GM12872 (cell line): Measurements from ENCODE around the gene ACSL4.

Source experiments
- TF ChIP-seq, protein P1 (sequence below): IDR thresholded peaks from 3 replicates; pipeline ENCODE4 v1.5.1; 2011; ENCODE audit warnings: low read depth, mild to moderate bottlenecking, low read length, moderate library complexity; ENCODE audit not compliant: insufficient read depth

ACSL4 gene

GRCh38 chrX:109773374-109773773 is 40.3 kb upstream of the ACSL4 start:
- TF ChIP-seq, protein P1, sequence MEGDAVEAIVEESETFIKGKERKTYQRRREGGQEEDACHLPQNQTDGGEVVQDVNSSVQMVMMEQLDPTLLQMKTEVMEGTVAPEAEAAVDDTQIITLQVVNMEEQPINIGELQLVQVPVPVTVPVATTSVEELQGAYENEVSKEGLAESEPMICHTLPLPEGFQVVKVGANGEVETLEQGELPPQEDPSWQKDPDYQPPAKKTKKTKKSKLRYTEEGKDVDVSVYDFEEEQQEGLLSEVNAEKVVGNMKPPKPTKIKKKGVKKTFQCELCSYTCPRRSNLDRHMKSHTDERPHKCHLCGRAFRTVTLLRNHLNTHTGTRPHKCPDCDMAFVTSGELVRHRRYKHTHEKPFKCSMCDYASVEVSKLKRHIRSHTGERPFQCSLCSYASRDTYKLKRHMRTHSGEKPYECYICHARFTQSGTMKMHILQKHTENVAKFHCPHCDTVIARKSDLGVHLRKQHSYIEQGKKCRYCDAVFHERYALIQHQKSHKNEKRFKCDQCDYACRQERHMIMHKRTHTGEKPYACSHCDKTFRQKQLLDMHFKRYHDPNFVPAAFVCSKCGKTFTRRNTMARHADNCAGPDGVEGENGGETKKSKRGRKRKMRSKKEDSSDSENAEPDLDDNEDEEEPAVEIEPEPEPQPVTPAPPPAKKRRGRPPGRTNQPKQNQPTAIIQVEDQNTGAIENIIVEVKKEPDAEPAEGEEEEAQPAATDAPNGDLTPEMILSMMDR = no peak

- TF ChIP-seq, protein P1 = no peak
Measured at GRCh38 chrX:109770780-109771179, 37.7 kb upstream of the ACSL4 start.

DNA sequence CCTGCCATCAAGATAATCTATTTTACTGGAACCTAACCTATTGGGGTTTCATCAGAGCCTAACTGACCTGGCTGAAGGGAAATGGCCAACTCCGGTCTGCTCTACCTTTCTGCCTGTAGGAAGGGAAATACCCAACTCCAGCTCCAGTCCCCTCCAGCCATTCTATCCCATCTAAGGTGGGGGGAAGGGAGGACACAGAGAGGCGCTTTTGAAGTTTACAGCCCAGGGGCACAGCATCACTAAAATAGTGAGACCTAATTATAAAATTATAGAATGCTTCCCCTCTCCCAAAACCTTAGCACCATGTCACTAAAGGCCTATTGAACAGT is 27.8 kb upstream of the ACSL4 start:
- TF ChIP-seq, protein P1 = no peak

GRCh38 chrX:109760209-109760921 is 27.3 kb upstream of the ACSL4 start:
- TF ChIP-seq, protein P1 = no peak

DNA sequence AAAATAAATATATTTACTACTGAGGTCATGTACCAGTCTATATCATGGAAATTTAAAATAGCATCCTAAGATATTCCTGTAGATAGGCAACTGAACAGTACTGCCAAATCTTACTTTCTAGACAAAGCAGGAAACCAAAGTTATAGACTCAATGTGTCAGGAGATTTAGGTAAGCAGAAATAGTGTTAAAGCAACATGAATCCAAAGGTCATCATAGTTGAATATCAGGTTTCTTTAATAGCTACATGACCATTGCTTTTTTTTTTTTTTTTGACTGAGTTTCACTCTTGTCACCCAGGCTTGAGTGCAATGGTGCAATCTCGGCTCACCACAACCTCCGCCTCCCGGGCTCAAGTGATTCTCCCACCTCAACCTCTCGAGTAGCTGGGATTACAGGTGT is 20.2 kb upstream of the ACSL4 start:
- TF ChIP-seq, protein P1 = no peak

GRCh38 chrX:109751698-109752097 is 18.6 kb upstream of the ACSL4 start:
- TF ChIP-seq, protein P1 = no peak

DNA sequence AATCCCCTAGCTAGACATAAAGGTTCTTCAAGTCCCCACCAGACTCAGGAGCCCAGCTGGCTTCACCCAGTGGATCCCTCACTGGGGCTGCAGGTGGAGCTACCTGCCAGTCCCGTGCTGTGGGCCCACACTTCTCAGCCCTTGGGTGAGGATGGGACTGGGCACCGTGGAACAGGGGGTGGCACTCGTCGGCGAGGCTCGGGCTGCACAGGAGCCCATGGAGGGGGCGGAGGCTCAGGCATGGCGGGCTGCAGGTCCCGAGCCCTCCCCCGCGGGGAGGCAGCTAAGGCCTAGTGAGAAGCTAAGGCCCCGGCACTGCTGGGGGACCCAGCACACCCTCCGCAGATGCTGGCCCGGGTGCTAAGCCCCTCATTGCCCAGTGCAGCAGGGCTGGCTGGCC is 16.1 kb upstream of the ACSL4 start:
- TF ChIP-seq, protein P1 = no peak
